ENCODE data around the gene TPM1.
"Not testable (repeated sequence)": the region's sequence is repeated elsewhere in the genome, so short reads cannot be mapped to it uniquely, and the experiment has no call there.

- not testable (repeated sequence) for TF ChIP-seq CTCF (conservative IDR thresholded peaks at IDR 0.05; ENCODE audit: low read depth, low read length); POLR2A (IDR thresholded peaks at IDR 0.05; ENCODE audit: low read depth, low read length); CEBPB (IDR thresholded peaks at IDR 0.05; ENCODE audit: low read depth, low read length); USF2 (IDR thresholded peaks at IDR 0.05; ENCODE audit: low read depth, low read length); ELK1 (IDR thresholded peaks at IDR 0.05; ENCODE audit: borderline replicate concordance, low read depth, low read length); RFX5 (IDR thresholded peaks at IDR 0.05; ENCODE audit: low read depth, low read length); MXI1 (IDR thresholded peaks at IDR 0.05; ENCODE audit: borderline replicate concordance, low read depth, low read length); RCOR1 (IDR thresholded peaks at IDR 0.05; ENCODE audit: insufficient replicate concordance, low read length); RAD21 (IDR thresholded peaks at IDR 0.05; ENCODE audit: low read length); FOS (IDR thresholded peaks at IDR 0.05; ENCODE audit: low read depth, low read length)
Observed at GRCh38 chr15:63105354-63105753, 62.8 kb downstream of the TPM1 start.
